ENCODE data around the gene EMSY. TPM values are rescaled to one million over a fixed set of nuclear protein-coding genes. Genes with fewer than 3 reads are reported as not detected.
"Not testable (repeated sequence)": the region's sequence is repeated elsewhere in the genome, so short reads cannot be mapped to it uniquely, and the experiment has no call there.

The EMSY gene
- total RNA-seq, 1 experiment from 2014 or later, result 21.7 TPM

- H3K4me3 ChIP-seq, result no peak overlapping the region
- DNase-seq (ENCODE audit: low read depth in 1 of 2, low spot score in 2 of 2), result peak; percentile 80 to 94
Measured at GRCh38 chr11:76577226-76577920, 132.6 kb downstream of the EMSY start.

GRCh38 chr11:76577921-76578653 lies 133.3 kb downstream of the EMSY start:
- Histone ChIP-seq H3K36me3 (no peaks in the 10 kb centered on the region), H3K9me3 (replicated peaks) (no peaks in the 10 kb centered on the region), H3K27me3 (replicated peaks) (no peaks in the 10 kb centered on the region), H3K4me3 (no peak overlapping the region), H3K4me1 (replicated peaks) (peaks cover 40% of the 10 kb centered on the region), H3K27ac (peak overlapping the region; percentile 68)
- no peak for DNase-seq (ENCODE audit: low read depth in 1 of 2, low spot score in 2 of 2)

More at GRCh38 chr11:76577226-76577920, 132.6 kb downstream of the EMSY start:
- peaks cover 40% of the 10 kb centered on the region for H3K4me1 ChIP-seq (replicated peaks)
- H3K36me3 ChIP-seq, result no peaks in the 10 kb centered on the region
- H3K27ac ChIP-seq, result peak overlapping the region; percentile 68
- H3K27me3 ChIP-seq (replicated peaks), result no peaks in the 10 kb centered on the region
- no peaks in the 10 kb centered on the region for H3K9me3 ChIP-seq (replicated peaks)

GRCh38 chr11:76578654-76579055 lies 133.8 kb downstream of the EMSY start:
- H3K36me3 ChIP-seq, result no peaks in the 10 kb centered on the region
- H3K4me3 ChIP-seq, result no peak overlapping the region
- H3K27ac ChIP-seq, result peak overlapping the region; percentile 68
- peak; percentile 70 to 78 for DNase-seq (ENCODE audit: low read depth in 1 of 2, low spot score in 2 of 2)
- no peaks in the 10 kb centered on the region for H3K9me3 ChIP-seq (replicated peaks)
- peaks cover 40% of the 10 kb centered on the region for H3K4me1 ChIP-seq (replicated peaks)
- no peaks in the 10 kb centered on the region for H3K27me3 ChIP-seq (replicated peaks)

- DNase-seq (ENCODE audit: low read depth in 1 of 2, low spot score in 2 of 2), result peak; percentile 79 to 81
- Histone ChIP-seq H3K27ac (peak overlapping the region; percentile 68), H3K9me3 (replicated peaks) (no peaks in the 10 kb centered on the region), H3K27me3 (replicated peaks) (no peaks in the 10 kb centered on the region), H3K4me1 (replicated peaks) (peaks cover 40% of the 10 kb centered on the region), H3K36me3 (no peaks in the 10 kb centered on the region), H3K4me3 (no peak overlapping the region)
Measured at GRCh38 chr11:76579056-76579751, 134.4 kb downstream of the EMSY start.

DNA sequence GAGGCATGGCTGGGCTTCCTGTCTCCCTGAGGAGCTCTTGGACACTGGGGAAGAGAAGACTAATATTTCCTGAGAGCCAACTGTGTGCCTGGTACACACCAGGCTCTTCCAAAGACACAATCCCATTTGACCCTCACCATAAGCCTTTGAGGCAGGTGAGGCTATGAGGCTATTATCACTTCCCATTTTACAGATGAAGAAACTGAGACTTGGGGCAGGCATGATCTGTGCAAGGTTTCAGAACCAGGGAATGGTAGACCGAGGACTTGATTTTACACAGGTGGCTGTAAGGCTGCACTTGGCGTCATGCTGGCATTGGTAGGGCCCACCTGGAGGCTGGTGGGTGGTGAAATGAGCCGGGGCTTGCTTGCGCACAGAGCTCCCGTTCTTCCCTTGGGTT lies 134.9 kb downstream of the EMSY start:
- no peak overlapping the region for H3K4me3 ChIP-seq
- H3K36me3 ChIP-seq, result no peaks in the 10 kb centered on the region
- peak overlapping the region; percentile 68 for H3K27ac ChIP-seq
- no peak for DNase-seq (ENCODE audit: low read depth in 1 of 2, low spot score in 2 of 2)
- peaks cover 40% of the 10 kb centered on the region for H3K4me1 ChIP-seq (replicated peaks)
- no peaks in the 10 kb centered on the region for H3K27me3 ChIP-seq (replicated peaks)
- no peaks in the 10 kb centered on the region for H3K9me3 ChIP-seq (replicated peaks)

DNA sequence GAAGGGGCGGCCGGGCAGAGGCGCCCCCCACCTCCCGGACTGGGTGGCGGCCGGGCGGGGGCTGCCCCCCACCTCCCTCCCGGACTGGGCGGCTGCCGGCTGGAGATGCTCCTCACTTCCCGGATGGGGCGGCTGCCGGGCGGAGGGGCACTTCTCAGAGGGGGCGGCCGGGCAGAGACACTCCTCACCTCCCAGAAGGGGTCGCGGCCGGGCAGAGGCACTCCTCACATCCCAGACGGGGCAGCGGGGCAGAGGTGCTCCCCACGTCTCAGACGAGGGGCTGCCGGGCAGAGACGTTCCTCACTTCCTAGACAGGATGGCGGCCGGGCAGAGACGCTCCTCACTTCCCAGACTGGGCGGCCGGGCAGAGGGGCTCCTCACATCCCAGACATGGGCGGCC lies 137.7 kb downstream of the EMSY start:
- not testable (repeated sequence) for H3K27me3 ChIP-seq (replicated peaks); H3K36me3 ChIP-seq; DNase-seq (ENCODE audit: low read depth in 1 of 2, low spot score in 2 of 2); H3K9me3 ChIP-seq (replicated peaks); H3K4me3 ChIP-seq; H3K27ac ChIP-seq
- H3K4me1 ChIP-seq (replicated peaks), result peaks cover 29% of the 10 kb centered on the region

GRCh38 chr11:76587820-76588454 lies 143.1 kb downstream of the EMSY start:
- H3K9me3 ChIP-seq (replicated peaks), result no peaks in the 10 kb centered on the region
- no peaks in the 10 kb centered on the region for H3K27me3 ChIP-seq (replicated peaks)
- no peaks in the 10 kb centered on the region for H3K36me3 ChIP-seq
- DNase-seq (ENCODE audit: low read depth in 1 of 2, low spot score in 2 of 2), result peak in 1 of 2 experiments; percentile 18
- no peak overlapping the region for H3K27ac ChIP-seq
- peaks cover 11% of the 10 kb centered on the region for H3K4me1 ChIP-seq (replicated peaks)
- H3K4me3 ChIP-seq, result no peak overlapping the region

DNA sequence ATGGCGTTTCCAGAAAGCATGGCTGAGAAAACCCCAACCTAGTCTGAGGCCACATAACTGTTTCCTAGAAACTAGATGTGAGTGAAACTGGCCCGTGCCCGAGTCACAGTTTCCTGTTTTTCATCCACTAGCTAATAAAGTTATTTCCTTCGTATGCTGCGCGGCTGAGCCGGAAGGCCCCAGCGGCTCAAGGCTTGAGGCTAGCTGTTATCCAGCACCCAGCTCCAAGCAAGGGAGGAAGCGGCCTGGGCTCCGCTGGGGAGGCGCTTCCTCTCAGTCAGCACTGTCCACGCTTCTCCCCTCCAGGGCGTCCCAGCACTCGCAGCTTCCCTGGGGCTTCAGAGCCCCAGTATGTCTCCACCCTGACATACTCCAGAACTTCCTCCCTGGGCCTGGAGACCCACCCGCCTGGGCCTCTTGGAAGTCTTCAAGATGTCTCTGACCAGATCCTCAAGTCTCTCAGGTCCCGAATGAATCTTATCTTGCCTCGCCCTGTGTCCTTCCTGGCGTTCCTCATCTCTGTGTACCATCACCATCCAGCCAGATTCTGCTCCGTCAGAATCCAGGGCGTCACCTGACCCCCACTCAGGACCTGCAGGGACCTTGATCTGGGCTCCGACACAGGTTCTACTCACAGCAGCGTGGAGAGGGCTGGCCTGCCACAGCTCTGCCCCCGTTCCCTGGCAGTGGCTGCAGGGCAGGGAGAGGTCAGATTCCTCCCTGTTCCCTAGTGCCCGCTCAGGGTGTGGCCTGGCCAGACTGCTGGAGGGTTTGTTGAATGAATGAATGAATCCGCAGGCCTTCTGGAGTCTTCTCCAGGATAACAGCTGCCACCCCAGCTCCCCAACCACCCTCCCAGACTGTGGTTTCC lies 143.9 kb downstream of the EMSY start:
- Histone ChIP-seq H3K27ac (no peak overlapping the region), H3K4me1 (replicated peaks) (peaks cover 11% of the 10 kb centered on the region), H3K36me3 (no peaks in the 10 kb centered on the region), H3K9me3 (replicated peaks) (no peaks in the 10 kb centered on the region), H3K4me3 (no peak overlapping the region), H3K27me3 (replicated peaks) (no peaks in the 10 kb centered on the region)
- DNase-seq (ENCODE audit: low read depth in 1 of 2, low spot score in 2 of 2), result no peak

DNA sequence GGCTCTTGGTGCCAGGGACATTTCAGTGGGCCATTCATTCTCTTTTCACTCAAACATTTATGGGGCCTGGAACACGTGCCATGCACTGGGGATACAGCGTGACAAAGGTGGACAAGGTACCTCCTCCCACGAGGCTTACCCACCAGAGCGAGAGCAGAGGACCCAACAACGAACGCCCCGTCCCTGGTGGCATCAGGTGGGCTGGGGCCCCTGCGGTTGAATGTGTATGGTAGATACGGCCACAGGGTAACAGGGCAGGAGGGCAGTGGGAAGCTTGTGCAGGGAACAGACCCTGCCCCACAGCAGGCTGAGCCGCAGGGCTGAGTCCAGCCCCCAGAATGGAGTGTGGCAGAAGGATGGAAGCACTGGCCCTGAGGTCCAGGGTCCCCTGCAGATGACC lies 144.7 kb downstream of the EMSY start:
- Histone ChIP-seq H3K4me1 (replicated peaks) (peaks cover 11% of the 10 kb centered on the region), H3K4me3 (no peak overlapping the region), H3K36me3 (no peaks in the 10 kb centered on the region), H3K27ac (no peak overlapping the region), H3K27me3 (replicated peaks) (no peaks in the 10 kb centered on the region), H3K9me3 (replicated peaks) (no peaks in the 10 kb centered on the region)
- no peak for DNase-seq (ENCODE audit: low read depth in 1 of 2, low spot score in 2 of 2)

DNA sequence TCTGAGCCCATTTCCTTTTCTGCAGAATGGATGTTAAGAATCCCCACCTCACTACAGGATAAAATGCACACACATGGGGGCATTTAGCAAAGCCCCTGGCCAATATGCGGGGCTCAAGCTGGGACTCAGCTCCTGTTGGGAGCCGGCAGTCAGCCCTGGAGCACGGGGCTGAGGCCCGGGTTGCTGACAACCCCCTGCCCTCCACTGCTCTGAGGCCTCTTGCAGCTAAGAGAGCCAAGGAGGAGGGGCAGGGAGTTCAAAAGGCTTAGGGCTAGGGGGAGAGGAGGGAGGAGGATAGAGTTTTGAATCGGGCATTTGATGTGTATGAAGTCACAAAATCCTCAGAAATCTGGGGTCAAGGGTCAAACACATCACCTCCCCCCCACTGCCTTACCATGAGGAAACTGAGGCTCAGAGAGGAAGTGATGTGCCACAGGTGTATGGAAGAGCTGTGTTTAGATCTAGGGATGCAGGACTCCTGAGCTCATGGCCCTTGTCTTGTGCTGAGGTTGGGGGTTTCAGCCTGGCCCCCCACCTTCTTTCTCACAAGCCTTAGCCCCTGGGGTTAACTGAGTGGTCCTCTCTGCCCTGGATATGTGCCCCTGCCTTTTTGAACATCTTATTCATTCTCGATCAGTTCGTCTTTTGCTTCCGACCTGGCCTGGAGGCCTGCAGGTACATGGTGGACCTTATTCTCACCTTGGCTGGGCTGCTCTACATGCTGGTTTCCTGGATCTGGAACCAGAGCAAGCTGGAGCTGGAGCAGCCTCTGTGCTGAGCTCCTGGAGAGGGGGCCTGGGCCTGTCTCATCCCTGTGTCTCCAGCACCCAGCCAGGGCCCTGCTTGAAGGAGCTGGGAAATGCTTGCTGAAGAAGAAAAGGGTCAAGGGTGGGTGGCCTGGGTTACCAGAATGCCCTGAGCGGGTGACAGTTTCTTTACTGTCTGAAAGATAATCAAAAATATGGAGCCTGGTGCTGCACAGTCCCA lies 145.4 kb downstream of the EMSY start:
- no peaks in the 10 kb centered on the region for H3K36me3 ChIP-seq
- no peaks in the 10 kb centered on the region for H3K27me3 ChIP-seq (replicated peaks)
- no peaks in the 10 kb centered on the region for H3K9me3 ChIP-seq (replicated peaks)
- H3K4me3 ChIP-seq, result no peak overlapping the region
- peaks cover 11% of the 10 kb centered on the region for H3K4me1 ChIP-seq (replicated peaks)
- H3K27ac ChIP-seq, result no peak overlapping the region
- no peak for DNase-seq (ENCODE audit: low read depth in 1 of 2, low spot score in 2 of 2)

DNA sequence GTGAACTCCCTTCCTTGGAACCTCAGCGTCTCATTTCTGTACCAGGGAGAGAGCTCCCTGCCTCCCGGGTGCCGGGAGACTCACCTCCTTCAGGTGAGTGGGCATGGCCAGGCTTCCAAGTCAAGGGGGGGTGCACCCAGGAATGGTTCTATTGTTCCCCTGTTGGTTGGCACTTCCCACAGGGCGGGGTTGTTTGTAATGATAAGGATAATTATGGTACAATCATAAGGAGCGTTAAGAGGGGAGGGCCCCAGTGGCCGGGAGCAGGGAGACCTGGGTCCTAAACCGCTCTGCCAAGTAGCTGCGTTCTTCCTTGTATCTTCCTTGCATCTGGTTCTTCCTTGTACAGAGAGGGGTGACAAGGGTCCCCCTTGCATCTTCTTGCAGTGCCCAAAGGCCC lies 146.6 kb downstream of the EMSY start:
- H3K4me1 ChIP-seq (replicated peaks), result peaks cover 11% of the 10 kb centered on the region
- no peak for DNase-seq (ENCODE audit: low read depth in 1 of 2, low spot score in 2 of 2)
- H3K27ac ChIP-seq, result no peak overlapping the region
- no peaks in the 10 kb centered on the region for H3K27me3 ChIP-seq (replicated peaks)
- H3K4me3 ChIP-seq, result no peak overlapping the region
- H3K36me3 ChIP-seq, result no peaks in the 10 kb centered on the region
- no peaks in the 10 kb centered on the region for H3K9me3 ChIP-seq (replicated peaks)

All from SJSA1 (cell line).